ENCODE measurements around the gene ASMT. TPM values are rescaled to one million over a fixed set of nuclear protein-coding genes. Genes with fewer than 3 reads are reported as not detected.

The ASMT gene
- total and polyA plus RNA-seq, 7 donors, result 0.14 to 0.99 TPM; not detected in 5

DNA sequence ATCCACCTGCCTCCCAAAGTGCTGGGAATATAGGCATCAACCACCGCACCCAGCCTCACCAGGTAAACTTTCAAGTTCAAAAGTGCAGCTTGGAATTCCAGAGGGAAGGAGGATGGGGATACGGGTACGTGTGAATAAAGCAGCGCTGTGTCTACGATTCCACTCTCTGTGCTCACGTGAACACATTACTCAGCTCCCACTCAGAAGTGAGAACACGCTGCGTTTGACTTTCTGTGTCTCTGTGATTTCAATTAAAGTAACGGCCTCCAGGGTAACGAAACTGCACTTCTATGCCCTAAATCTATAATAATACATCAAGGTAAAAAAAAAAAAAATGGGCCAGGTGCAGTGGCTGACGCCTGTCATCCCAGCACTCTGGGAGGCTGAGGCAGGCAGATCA, 8.4 kb upstream of the ASMT start:
- Histone ChIP-seq H3K9me3 (peaks cover 4% of the 10 kb centered on the region), H3K4me3 (no peak overlapping the region), H3K27ac (no peak overlapping the region), H3K36me3 (ENCODE audit: insufficient read depth in 1 of 2, low read depth in 1 of 2) (peaks cover 6 to 18% of the 10 kb centered on the region in 2 donors), H3K27me3 (ENCODE audit: insufficient read depth in 3 of 3, low read length in 2 of 3) (no peaks in the 10 kb centered on the region), H3K4me1 (no peaks in the 10 kb centered on the region)
- 92 to 97% (median 95%) methylated on average over 11 of the region's 11 CpGs for WGBS, 3 donors
- ATAC-seq (no peak), DNase-seq (no peak)
- TF ChIP-seq, protein P1, sequence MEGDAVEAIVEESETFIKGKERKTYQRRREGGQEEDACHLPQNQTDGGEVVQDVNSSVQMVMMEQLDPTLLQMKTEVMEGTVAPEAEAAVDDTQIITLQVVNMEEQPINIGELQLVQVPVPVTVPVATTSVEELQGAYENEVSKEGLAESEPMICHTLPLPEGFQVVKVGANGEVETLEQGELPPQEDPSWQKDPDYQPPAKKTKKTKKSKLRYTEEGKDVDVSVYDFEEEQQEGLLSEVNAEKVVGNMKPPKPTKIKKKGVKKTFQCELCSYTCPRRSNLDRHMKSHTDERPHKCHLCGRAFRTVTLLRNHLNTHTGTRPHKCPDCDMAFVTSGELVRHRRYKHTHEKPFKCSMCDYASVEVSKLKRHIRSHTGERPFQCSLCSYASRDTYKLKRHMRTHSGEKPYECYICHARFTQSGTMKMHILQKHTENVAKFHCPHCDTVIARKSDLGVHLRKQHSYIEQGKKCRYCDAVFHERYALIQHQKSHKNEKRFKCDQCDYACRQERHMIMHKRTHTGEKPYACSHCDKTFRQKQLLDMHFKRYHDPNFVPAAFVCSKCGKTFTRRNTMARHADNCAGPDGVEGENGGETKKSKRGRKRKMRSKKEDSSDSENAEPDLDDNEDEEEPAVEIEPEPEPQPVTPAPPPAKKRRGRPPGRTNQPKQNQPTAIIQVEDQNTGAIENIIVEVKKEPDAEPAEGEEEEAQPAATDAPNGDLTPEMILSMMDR (IDR thresholded peaks at IDR 0.05), result no peak
- intact Hi-C loops (cut with DNase I), result no loop called here

DNA sequence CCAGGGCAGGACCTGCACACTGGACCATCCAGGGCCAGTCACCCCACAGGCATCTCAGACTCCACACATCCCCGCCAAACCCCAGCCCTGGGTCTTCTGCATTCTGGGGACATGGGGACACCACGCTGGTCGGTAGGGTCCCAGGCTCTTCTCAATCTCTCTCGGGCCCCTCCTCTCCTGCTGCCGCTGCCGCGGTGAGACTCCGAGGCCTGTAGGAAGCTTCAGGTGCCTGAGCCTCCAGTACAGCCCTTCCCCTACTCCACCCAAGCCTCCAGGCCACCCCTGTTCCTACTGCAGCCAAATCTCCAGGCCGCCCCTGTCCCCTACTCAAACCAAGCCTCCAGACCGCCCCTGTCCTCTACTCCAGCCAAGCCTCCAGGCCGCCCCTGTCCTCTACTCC, 5.5 kb upstream of the ASMT start:
- ATAC-seq (no peak), DNase-seq (no peak)
- Histone ChIP-seq H3K27me3 (ENCODE audit: insufficient read depth in 3 of 3, low read length in 2 of 3) (no peaks in the 10 kb centered on the region), H3K9me3 (no peaks in the 10 kb centered on the region), H3K36me3 (ENCODE audit: insufficient read depth in 1 of 2, low read depth in 1 of 2) (no peaks in the 10 kb centered on the region), H3K27ac (no peak overlapping the region), H3K4me1 (no peaks in the 10 kb centered on the region), H3K4me3 (no peak overlapping the region)
- intact Hi-C loops (cut with DNase I), result no loop called here
- WGBS, 3 donors, result 82 to 88% (median 84%) methylated on average over 8 to 11 of the region's 11 CpGs
- TF ChIP-seq, protein P1 (IDR thresholded peaks at IDR 0.05), result no peak

DNA sequence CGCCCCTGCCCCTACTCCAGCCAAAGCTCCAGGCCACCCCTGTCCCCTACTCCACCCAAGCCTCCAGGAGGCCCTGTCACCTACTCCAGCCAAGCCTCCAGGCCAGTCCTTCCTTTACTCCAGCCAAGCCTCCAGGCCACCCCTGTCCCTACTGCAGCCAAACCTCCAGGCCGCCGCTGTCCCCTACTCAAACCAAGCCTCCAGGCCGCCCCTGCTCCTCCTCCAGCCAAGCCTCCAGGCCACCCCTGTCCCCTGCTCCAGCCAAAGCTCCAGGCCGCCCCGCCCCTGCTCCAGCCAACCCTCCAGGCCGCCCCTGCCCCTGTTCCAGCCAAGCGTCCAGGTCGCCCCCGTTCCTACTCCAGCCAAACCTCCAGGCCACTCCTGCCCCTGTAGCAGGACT, 5.1 kb upstream of the ASMT start:
- Histone ChIP-seq H3K9me3 (no peaks in the 10 kb centered on the region), H3K4me1 (no peaks in the 10 kb centered on the region), H3K27ac (no peak overlapping the region), H3K36me3 (ENCODE audit: insufficient read depth in 1 of 2, low read depth in 1 of 2) (no peaks in the 10 kb centered on the region), H3K4me3 (no peak overlapping the region), H3K27me3 (ENCODE audit: insufficient read depth in 3 of 3, low read length in 2 of 3) (no peaks in the 10 kb centered on the region)
- peak in 1 of 4 donors; percentile 25 for ATAC-seq
- intact Hi-C loops (cut with DNase I), result no loop called here
- WGBS, 3 donors, result 87 to 92% (median 88%) methylated on average over 9 to 10 of the region's 10 CpGs
- TF ChIP-seq, protein P1 (IDR thresholded peaks at IDR 0.05), result no peak
- DNase-seq, result no peak

DNA sequence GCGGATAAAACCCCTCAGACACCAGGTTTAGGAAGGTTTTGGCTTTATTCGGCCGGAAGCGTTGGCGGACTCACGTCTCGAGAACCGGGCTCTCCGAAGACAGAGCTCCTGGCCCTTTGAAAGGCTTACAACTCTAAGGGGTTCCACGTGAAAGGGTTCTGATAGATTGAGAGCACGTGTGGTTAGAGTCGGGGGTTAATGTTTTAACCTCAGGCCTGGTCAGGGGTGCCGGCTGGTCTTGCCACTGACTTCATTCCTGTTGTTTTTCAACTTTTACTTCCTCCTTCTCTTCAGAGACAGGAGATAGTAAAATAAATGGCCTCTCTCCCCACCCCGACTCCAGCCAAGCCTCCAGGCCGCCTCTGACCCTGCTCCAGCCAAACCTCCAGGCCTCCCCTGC, 4.7 kb upstream of the ASMT start:
- Histone ChIP-seq H3K4me1 (no peaks in the 10 kb centered on the region), H3K9me3 (no peaks in the 10 kb centered on the region), H3K27me3 (ENCODE audit: insufficient read depth in 3 of 3, low read length in 2 of 3) (no peaks in the 10 kb centered on the region), H3K36me3 (ENCODE audit: insufficient read depth in 1 of 2, low read depth in 1 of 2) (no peaks in the 10 kb centered on the region), H3K27ac (no peak overlapping the region), H3K4me3 (no peak overlapping the region)
- WGBS, 3 donors, result 77 to 80% (median 79%) methylated on average over 15 of the region's 15 CpGs
- peak in 1 of 2 donors; percentile 35 for DNase-seq
- intact Hi-C loops (cut with DNase I), result no loop called here
- ATAC-seq, result no peak
- TF ChIP-seq, protein P1 (IDR thresholded peaks at IDR 0.05), result no peak

DNA sequence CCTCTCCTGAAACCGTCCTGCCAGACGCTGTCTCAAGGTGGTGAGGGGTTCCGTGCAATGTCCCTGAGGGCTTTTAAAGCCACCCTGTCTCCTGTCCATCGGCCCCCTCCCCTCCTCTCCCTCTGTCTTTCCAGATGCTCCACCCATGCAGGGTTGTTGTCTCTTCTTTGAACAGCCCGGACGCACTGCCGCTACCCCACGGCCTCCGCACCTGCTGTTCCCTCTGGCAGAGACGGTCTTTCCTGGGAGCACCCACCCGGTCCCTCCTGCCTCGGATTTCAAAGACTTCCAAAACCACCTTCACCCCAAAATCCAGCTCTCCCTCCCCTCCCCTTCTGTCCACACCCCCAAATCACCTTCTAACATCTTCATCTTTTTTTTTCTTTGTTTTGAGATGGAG, 4.1 kb upstream of the ASMT start:
- no peaks in the 10 kb centered on the region for H3K27me3 ChIP-seq (ENCODE audit: insufficient read depth in 3 of 3, low read length in 2 of 3)
- WGBS, 3 donors, result 72 to 85% (median 74%) methylated on average over 12 of the region's 12 CpGs
- H3K4me3 ChIP-seq, result no peak overlapping the region
- TF ChIP-seq, protein P1 (IDR thresholded peaks at IDR 0.05), result no peak
- H3K4me1 ChIP-seq, result no peaks in the 10 kb centered on the region
- no peaks in the 10 kb centered on the region for H3K36me3 ChIP-seq (ENCODE audit: insufficient read depth in 1 of 2, low read depth in 1 of 2)
- no peaks in the 10 kb centered on the region for H3K9me3 ChIP-seq
- DNase-seq (peak in 1 of 2 donors; percentile 19), ATAC-seq (no peak)
- no peak overlapping the region for H3K27ac ChIP-seq
- intact Hi-C loops (cut with DNase I), result no loop called here

Data from psoas muscle (tissue), 8 donors.